Right lobe of liver (tissue), 6 donors: Measurements from ENCODE around the gene CBR4. TPM values are rescaled to one million over a fixed set of nuclear protein-coding genes. Genes with fewer than 3 reads are reported as not detected.
A peak's percentile ranks its signal among the peaks of the same experiment; 100 is the strongest.

ENCODE experiments used
- ATAC-seq, 4 donors: fragments of 200-7000 bp; cut with Tn5 transposase; one replicate each; pipeline ENCODE4 v1.9.1; 2020; ENCODE audit warnings: mild to moderate bottlenecking in 4 of 4, moderate library complexity in 4 of 4
- DNase-seq, 3 donors: peaks; one replicate each; pipeline ENCODE4 v3.0.0-alpha.2; 2020
- H3K27ac ChIP-seq, 3 donors: fragments of 200-600 bp; one replicate each; pipeline ENCODE4 v1.8.0; 2022
- H3K27me3 ChIP-seq, 2 donors: fragments of 200-600 bp; one replicate each; pipeline ENCODE4 v1.8.0; 2022
- H3K36me3 ChIP-seq, 4 donors: fragments of 200-600 bp; sonication (generic) in 1 of 4; one replicate each; pipeline versions ENCODE4 v1.5.1 to v1.8.0; 2017 to 2022; ENCODE audit warnings: control low read depth in 1 of 4
- H3K4me1 ChIP-seq, 4 donors: fragments of 200-600 bp; sonication (generic) in 1 of 4; one replicate each; pipeline versions ENCODE4 v1.5.1 to v1.8.0; 2017 to 2022; ENCODE audit warnings: control low read depth in 1 of 4
- H3K4me3 ChIP-seq, 3 donors: fragments of 200-600 bp; one replicate each; pipeline ENCODE4 v1.8.0; 2022
- H3K9me3 ChIP-seq, 4 donors: fragments of 200-600 bp; sonication (generic) in 1 of 4; one replicate each; pipeline versions ENCODE4 v1.5.1 to v1.8.0; 2017 to 2022; ENCODE audit warnings: control low read depth in 1 of 4
- CTCF ChIP-seq, 4 donors: fragments of 200-600 bp in 3 of 4; fragments of 450-650 bp in 1 of 4; IDR thresholded peaks; one replicate each; pipeline versions ENCODE4 v1.5.1 to v1.8.0; 2016 to 2022; ENCODE audit warnings: antibody characterized with exemption in 4 of 4, mild to moderate bottlenecking in 2 of 4
- POLR2A ChIP-seq: fragments of 450-650 bp; IDR thresholded peaks from one replicate; pipeline ENCODE4 v1.6.1; 2017; ENCODE audit warnings: antibody characterized with exemption, mild to moderate bottlenecking
- WGBS: methylation state at CpG from one replicate; pipeline ENCODE4 v1.1.6; 2018; ENCODE audit warnings: low coverage, low lambda C conversion rate; ENCODE audit not compliant: insufficient coverage; ENCODE audit errors: missing lambda C conversion rate; 5-methylcytosine and 5-hydroxymethylcytosine counted together
- intact Hi-C, 2 donors: fragments of 100-400 bp; cut with DNase I; formaldehyde crosslinking; loops; one replicate each; pipeline versions ENCODE4 v1.11.2 to v1.14.1; 2022
- long read RNA-seq: library from polyadenylated mRNA; unstranded; transcript quantifications from one replicate; pipeline ENCODE4 v2.0.0, GENCODE V29; 2019
- total RNA-seq, 6 experiments: library from RNA; depleted of rRNA in 2 of 6; stranded (reverse); fragments of >200 nt in 2 of 6; fragmentation: NEBNext Ultra II Directional in 3 of 6; extraction: Animal tissue kit (Norgen Biotek cat#: 25700) in 3 of 6; gene quantifications; one replicate each; pipeline versions ENCODE4 v1.1.0 to v1.2.4, GENCODE V29; 2016 to 2023
- donor health status: DM: no; HTN: yes; CAD: no.
- donor health status: DM: no; HTN: no; CAD: no.
- donor health status: DM: no; HTN: no; CAD: no.
- donor health status: DM: no; HTN: yes; CAD: no.
- donor health status: DM: no; HTN: yes; CAD: no.

CBR4 gene
- 10 to 100 TPM; 20.3 to 41.5 (median 22.7) TPM for total RNA-seq
- long read RNA-seq, partial matches to known transcripts = 0 of 7 reads
- long read RNA-seq, other reads (novel, unspliced or antisense) = 6 of 7 reads

- under 1% methylated on average over 47 of the region's 54 CpGs for WGBS
- DNase-seq = peak; percentile 98 to 99 (median 99)
- no peaks in the 10 kb centered on the region for H3K27me3 ChIP-seq
- peak; percentile 93 to 98 (median 94) for ATAC-seq
- H3K4me3 ChIP-seq = peak within 1 kb of the TSS; percentile 50 to 77 (median 56)
- H3K4me1 ChIP-seq = peaks cover 0 to 30% (median 9%) of the 10 kb centered on the region in 4 donors
- intact Hi-C loops = no loop called here
- TF ChIP-seq POLR2A (peak; percentile 85), CTCF (IDR thresholded peaks at IDR 0.05) (peak in 3 of 4 donors; percentile 19 to 33 (median 28))
- H3K27ac ChIP-seq = peak within 1 kb of the TSS; percentile 90 to 96 (median 93)
- H3K9me3 ChIP-seq = no peaks in the 10 kb centered on the region
- H3K36me3 ChIP-seq = no peaks in the 10 kb centered on the region
Measured at GRCh38 chr4:169010125-169011023, at the start of gene CBR4. TSS of gene CBR4 (minus strand) at chr4:169010255. CDS start at chr4:169010089, 166 bp downstream.

GRCh38 chr4:169059306-169060211 is 49.5 kb upstream of the CBR4 start:
- H3K9me3 ChIP-seq = no peaks in the 10 kb centered on the region
- WGBS = 65% methylated on average over 17 of the region's 22 CpGs
- H3K4me3 ChIP-seq = no peak overlapping the region
- H3K27me3 ChIP-seq = no peaks in the 10 kb centered on the region
- no peaks in the 10 kb centered on the region for H3K36me3 ChIP-seq
- peaks cover 0 to 31% (median 9%) of the 10 kb centered on the region in 4 donors for H3K4me1 ChIP-seq
- intact Hi-C loops = no loop called here
- ATAC-seq = peak in 2 of 4 donors; percentile 5 to 23
- no peak for DNase-seq
- peak overlapping the region in 1 of 3 donors; percentile 37 for H3K27ac ChIP-seq
- TF ChIP-seq POLR2A = no peak
- no peak for TF ChIP-seq CTCF (IDR thresholded peaks at IDR 0.05)

GRCh38 chr4:169058312-169058711 is 48.3 kb upstream of the CBR4 start:
- 83% methylated on average over 4 of the region's 7 CpGs for WGBS
- intact Hi-C loops = no loop called here
- ATAC-seq (peak in 1 of 4 donors; percentile 16), DNase-seq (no peak)
- Histone ChIP-seq H3K36me3 (no peaks in the 10 kb centered on the region), H3K4me3 (no peak overlapping the region), H3K27ac (no peak overlapping the region), H3K9me3 (no peaks in the 10 kb centered on the region), H3K4me1 (peaks cover 0 to 31% (median 9%) of the 10 kb centered on the region in 4 donors), H3K27me3 (no peaks in the 10 kb centered on the region)
- no peak for TF ChIP-seq POLR2A

- no peaks in the 10 kb centered on the region for H3K36me3 ChIP-seq
- H3K27me3 ChIP-seq = no peaks in the 10 kb centered on the region
- H3K4me1 ChIP-seq = peaks cover 0 to 13% (median 8%) of the 10 kb centered on the region in 4 donors
- no peak for TF ChIP-seq CTCF (IDR thresholded peaks at IDR 0.05)
- TF ChIP-seq POLR2A = no peak
- no peak overlapping the region for H3K4me3 ChIP-seq
- intact Hi-C loops = no loop called here
- DNase-seq (no peak), ATAC-seq (no peak)
- H3K9me3 ChIP-seq = no peaks in the 10 kb centered on the region
- WGBS = 86% methylated on average over 3 of the region's 6 CpGs
- no peak overlapping the region for H3K27ac ChIP-seq
Measured at GRCh38 chr4:169054879-169055278, 44.8 kb upstream of the CBR4 start.
